ENCODE data around the gene ANKRD6.

ANKRD6 gene

GRCh38 chr6:89562093-89562973, 129.4 kb downstream of the ANKRD6 start:
- 62 to 73% methylated on average over 17 to 20 of the region's 21 CpGs for WGBS, 2 experiments (ENCODE audit: insufficient coverage in 2 of 2)
- Histone ChIP-seq H3K27ac (ENCODE audit: low read depth, low read length, severe bottlenecking) (peak overlapping the region; percentile 74), H3K4me1 (ENCODE audit: control insufficient read depth, insufficient read depth, low read length, poor library complexity, severe bottlenecking) (peaks cover 66% of the 10 kb centered on the region), H3K4me3 (ENCODE audit: extremely low read depth, insufficient read depth, low read length, poor library complexity, severe bottlenecking) (no peak overlapping the region), H3K9me3 (ENCODE audit: control insufficient read depth, low read length) (peaks cover 4% of the 10 kb centered on the region), H3K36me3 (ENCODE audit: control insufficient read depth, insufficient read depth, low read length) (no peaks in the 10 kb centered on the region)

- no peaks in the 10 kb centered on the region for H3K9me3 ChIP-seq (ENCODE audit: control insufficient read depth, low read length)
- H3K27ac ChIP-seq (ENCODE audit: low read depth, low read length, severe bottlenecking) = no peak overlapping the region
- H3K36me3 ChIP-seq (ENCODE audit: control insufficient read depth, insufficient read depth, low read length) = no peaks in the 10 kb centered on the region
- peaks cover 71% of the 10 kb centered on the region for H3K4me1 ChIP-seq (ENCODE audit: control insufficient read depth, insufficient read depth, low read length, poor library complexity, severe bottlenecking)
- no peak overlapping the region for H3K4me3 ChIP-seq (ENCODE audit: extremely low read depth, insufficient read depth, low read length, poor library complexity, severe bottlenecking)
- WGBS, 2 experiments (ENCODE audit: insufficient coverage in 2 of 2) = 100% methylated on average over 1 of the region's 1 CpG
These were observed 130.9 kb downstream of the ANKRD6 start for GRCh38 chr6:89563866-89564265.

GRCh38 chr6:89564752-89565427, 131.9 kb downstream of the ANKRD6 start:
- no peak overlapping the region for H3K4me3 ChIP-seq (ENCODE audit: extremely low read depth, insufficient read depth, low read length, poor library complexity, severe bottlenecking)
- H3K4me1 ChIP-seq (ENCODE audit: control insufficient read depth, insufficient read depth, low read length, poor library complexity, severe bottlenecking) = peaks cover 71% of the 10 kb centered on the region
- WGBS, 2 experiments (ENCODE audit: insufficient coverage in 2 of 2) = 78 to 79% methylated on average over 5 of the region's 8 CpGs
- H3K36me3 ChIP-seq (ENCODE audit: control insufficient read depth, insufficient read depth, low read length) = peaks cover 4% of the 10 kb centered on the region
- H3K9me3 ChIP-seq (ENCODE audit: control insufficient read depth, low read length) = no peaks in the 10 kb centered on the region
- peak overlapping the region; percentile 87 for H3K27ac ChIP-seq (ENCODE audit: low read depth, low read length, severe bottlenecking)

GRCh38 chr6:89566008-89566800, 133.3 kb downstream of the ANKRD6 start:
- Histone ChIP-seq H3K4me3 (ENCODE audit: extremely low read depth, insufficient read depth, low read length, poor library complexity, severe bottlenecking) (no peak overlapping the region), H3K27ac (ENCODE audit: low read depth, low read length, severe bottlenecking) (peak overlapping the region; percentile 87)

GRCh38 chr6:89566930-89567629, 134.1 kb downstream of the ANKRD6 start:
- peaks cover 56% of the 10 kb centered on the region for H3K4me1 ChIP-seq (ENCODE audit: control insufficient read depth, insufficient read depth, low read length, poor library complexity, severe bottlenecking)
- H3K36me3 ChIP-seq (ENCODE audit: control insufficient read depth, insufficient read depth, low read length) = peaks cover 4% of the 10 kb centered on the region
- peak overlapping the region; percentile 76 for H3K27ac ChIP-seq (ENCODE audit: low read depth, low read length, severe bottlenecking)
- H3K4me3 ChIP-seq (ENCODE audit: extremely low read depth, insufficient read depth, low read length, poor library complexity, severe bottlenecking) = no peak overlapping the region
- no peaks in the 10 kb centered on the region for H3K9me3 ChIP-seq (ENCODE audit: control insufficient read depth, low read length)
- 89 to 96% methylated on average over 13 to 16 of the region's 16 CpGs for WGBS, 2 experiments (ENCODE audit: insufficient coverage in 2 of 2)

More at GRCh38 chr6:89566008-89566800, 133.3 kb downstream of the ANKRD6 start:
- Histone ChIP-seq H3K9me3 (ENCODE audit: control insufficient read depth, low read length) (no peaks in the 10 kb centered on the region), H3K36me3 (ENCODE audit: control insufficient read depth, insufficient read depth, low read length) (peaks cover 4% of the 10 kb centered on the region), H3K4me1 (ENCODE audit: control insufficient read depth, insufficient read depth, low read length, poor library complexity, severe bottlenecking) (peaks cover 65% of the 10 kb centered on the region)
- 94 to 95% methylated on average over 4 to 7 of the region's 10 CpGs for WGBS, 2 experiments (ENCODE audit: insufficient coverage in 2 of 2)

GRCh38 chr6:89567630-89568390, 134.9 kb downstream of the ANKRD6 start:
- no peaks in the 10 kb centered on the region for H3K9me3 ChIP-seq (ENCODE audit: control insufficient read depth, low read length)
- no peak overlapping the region for H3K4me3 ChIP-seq (ENCODE audit: extremely low read depth, insufficient read depth, low read length, poor library complexity, severe bottlenecking)
- H3K4me1 ChIP-seq (ENCODE audit: control insufficient read depth, insufficient read depth, low read length, poor library complexity, severe bottlenecking) = peaks cover 49% of the 10 kb centered on the region
- 97 to 98% methylated on average over 6 of the region's 6 CpGs for WGBS, 2 experiments (ENCODE audit: insufficient coverage in 2 of 2)
- peaks cover 4% of the 10 kb centered on the region for H3K36me3 ChIP-seq (ENCODE audit: control insufficient read depth, insufficient read depth, low read length)
- H3K27ac ChIP-seq (ENCODE audit: low read depth, low read length, severe bottlenecking) = peak overlapping the region; percentile 76

GRCh38 chr6:89574910-89575561, 142.1 kb downstream of the ANKRD6 start:
- Histone ChIP-seq H3K36me3 (ENCODE audit: control insufficient read depth, insufficient read depth, low read length) (no peaks in the 10 kb centered on the region), H3K4me3 (ENCODE audit: extremely low read depth, insufficient read depth, low read length, poor library complexity, severe bottlenecking) (no peak overlapping the region), H3K4me1 (ENCODE audit: control insufficient read depth, insufficient read depth, low read length, poor library complexity, severe bottlenecking) (no peaks in the 10 kb centered on the region), H3K9me3 (ENCODE audit: control insufficient read depth, low read length) (no peaks in the 10 kb centered on the region), H3K27ac (ENCODE audit: low read depth, low read length, severe bottlenecking) (peak overlapping the region; percentile 4)
- 94 to 100% methylated on average over 1 to 2 of the region's 2 CpGs for WGBS, 2 experiments (ENCODE audit: insufficient coverage in 2 of 2)

GRCh38 chr6:89575562-89575960, 142.6 kb downstream of the ANKRD6 start:
- Histone ChIP-seq H3K4me3 (ENCODE audit: extremely low read depth, insufficient read depth, low read length, poor library complexity, severe bottlenecking) (no peak overlapping the region), H3K27ac (ENCODE audit: low read depth, low read length, severe bottlenecking) (no peak overlapping the region), H3K4me1 (ENCODE audit: control insufficient read depth, insufficient read depth, low read length, poor library complexity, severe bottlenecking) (no peaks in the 10 kb centered on the region), H3K36me3 (ENCODE audit: control insufficient read depth, insufficient read depth, low read length) (no peaks in the 10 kb centered on the region), H3K9me3 (ENCODE audit: control insufficient read depth, low read length) (no peaks in the 10 kb centered on the region)
- 100% methylated on average over 2 of the region's 2 CpGs; no CpG with 5 or more reads in 1 of the 2 experiments for WGBS, 2 experiments (ENCODE audit: insufficient coverage in 2 of 2)

- WGBS, 2 experiments (ENCODE audit: insufficient coverage in 2 of 2) = 80 to 90% methylated on average over 1 to 2 of the region's 3 CpGs
- Histone ChIP-seq H3K4me1 (ENCODE audit: control insufficient read depth, insufficient read depth, low read length, poor library complexity, severe bottlenecking) (peaks cover 7% of the 10 kb centered on the region), H3K9me3 (ENCODE audit: control insufficient read depth, low read length) (no peaks in the 10 kb centered on the region), H3K4me3 (ENCODE audit: extremely low read depth, insufficient read depth, low read length, poor library complexity, severe bottlenecking) (no peak overlapping the region), H3K27ac (ENCODE audit: low read depth, low read length, severe bottlenecking) (no peak overlapping the region), H3K36me3 (ENCODE audit: control insufficient read depth, insufficient read depth, low read length) (no peaks in the 10 kb centered on the region)
These were observed 148.2 kb downstream of the ANKRD6 start for GRCh38 chr6:89580997-89581666.
